Measurements from ENCODE around the gene XXYLT1. TPM values are rescaled to one million over a fixed set of nuclear protein-coding genes. Genes with fewer than 3 reads are reported as not detected.

XXYLT1 gene
- total and polyA plus RNA-seq, 2 of the 4 experiments (the other 2 are of a cell fraction): 14.7 to 18.1 TPM

DNA sequence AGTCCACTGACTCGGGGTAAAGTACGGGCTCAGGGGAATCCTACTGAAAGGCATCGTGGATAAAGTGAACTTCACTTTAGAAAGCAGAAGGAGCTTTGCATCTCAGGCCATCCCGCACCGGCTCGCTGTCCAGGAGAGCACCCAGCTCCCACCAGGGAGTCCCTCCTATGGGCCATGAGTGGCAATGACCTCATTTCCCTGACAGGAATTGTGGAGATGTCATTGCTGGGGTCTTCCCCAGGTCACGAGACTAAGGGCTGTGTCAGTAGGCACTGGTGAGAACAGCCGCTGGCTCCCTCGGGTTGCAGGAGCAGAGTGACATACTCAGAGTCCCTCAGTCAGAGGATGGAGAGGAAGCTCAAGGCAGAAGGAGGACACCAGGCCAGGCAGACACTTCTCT lies 97.3 kb downstream of the XXYLT1 start:
- Histone ChIP-seq H3K18ac (ENCODE audit: low read depth, low read length) (no peak overlapping the region), H2BK15ac (ENCODE audit: low read depth, low read length) (no peak overlapping the region), H2BK20ac (ENCODE audit: low read depth, low read length) (no peak overlapping the region), H3K36me3 (ENCODE audit: control insufficient read depth, insufficient read depth, low read length) (peaks cover 6% of the 10 kb centered on the region; the same call in 1 of the 2 replicates), H3K23ac (ENCODE audit: low read depth, low read length) (no peak overlapping the region), H3K4me3 (ENCODE audit: insufficient read depth, low read depth, low read length) (no peak overlapping the region), H4K5ac (ENCODE audit: low read depth, low read length) (no peak overlapping the region), H3K56ac (ENCODE audit: extremely low read depth, insufficient read depth, low read length) (no peak overlapping the region), H3K4me2 (ENCODE audit: low read depth, low read length) (no peak overlapping the region), H4K91ac (ENCODE audit: insufficient read depth, low read depth, low read length) (no peak overlapping the region), H4K8ac (ENCODE audit: low read depth in 2 of 2, low read length in 2 of 2) (no peak overlapping the region), H3K9me1 (ENCODE audit: insufficient read depth, low read length) (no peaks in the 10 kb centered on the region; the same call in 1 of the 2 replicates), H3K27ac (ENCODE audit: insufficient read depth, low read length) (no peak overlapping the region), H2AK9ac (replicated peaks; ENCODE audit: low read depth, low read length, poor library complexity) (no peak overlapping the region), H3K79me1 (ENCODE audit: low read depth in 1 of 2, low read length in 2 of 2) (peaks cover 7 to 25% of the 10 kb centered on the region in 2 experiments; a peak in 3 of 4 replicates), H2BK120ac (ENCODE audit: low read depth, low read length) (no peak overlapping the region), H2BK5ac (ENCODE audit: low read depth, low read length, poor library complexity, severe bottlenecking) (no peak overlapping the region), H3K14ac (replicated peaks; ENCODE audit: low read depth, low read length) (no peak overlapping the region), H3K4me1 (ENCODE audit: control insufficient read depth, insufficient read depth, low read length) (peaks cover 2% of the 10 kb centered on the region), H3K27me3 (ENCODE audit: control insufficient read depth, insufficient read depth, low read length) (no peaks in the 10 kb centered on the region), H3K4ac (ENCODE audit: low read depth, low read length) (no peak overlapping the region), H3K9ac (ENCODE audit: low read depth, low read length) (no peak overlapping the region), H2AK5ac (ENCODE audit: low read depth, low read length) (no peak overlapping the region), H2AFZ (replicated peaks; ENCODE audit: low read length, poor library complexity) (no peak overlapping the region), H3K9me3 (ENCODE audit: control insufficient read depth, insufficient read depth, low read length) (0 out of 2 replicates have a peak, but pooled peaks cover 2% of the 10 kb centered on the region), H4K20me1 (ENCODE audit: insufficient read depth, low read length) (no peaks in the 10 kb centered on the region)
- DNase-seq: no peak
- TF ChIP-seq, protein P1, sequence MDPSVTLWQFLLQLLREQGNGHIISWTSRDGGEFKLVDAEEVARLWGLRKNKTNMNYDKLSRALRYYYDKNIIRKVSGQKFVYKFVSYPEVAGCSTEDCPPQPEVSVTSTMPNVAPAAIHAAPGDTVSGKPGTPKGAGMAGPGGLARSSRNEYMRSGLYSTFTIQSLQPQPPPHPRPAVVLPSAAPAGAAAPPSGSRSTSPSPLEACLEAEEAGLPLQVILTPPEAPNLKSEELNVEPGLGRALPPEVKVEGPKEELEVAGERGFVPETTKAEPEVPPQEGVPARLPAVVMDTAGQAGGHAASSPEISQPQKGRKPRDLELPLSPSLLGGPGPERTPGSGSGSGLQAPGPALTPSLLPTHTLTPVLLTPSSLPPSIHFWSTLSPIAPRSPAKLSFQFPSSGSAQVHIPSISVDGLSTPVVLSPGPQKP (IDR thresholded peaks at IDR 0.05; ENCODE audit: borderline replicate concordance, low read depth, low read length): no peak
- TF ChIP-seq NFE2L2 (IDR thresholded peaks at IDR 0.05; ENCODE audit: low read depth, low read length) (no peak), RAD21 (IDR thresholded peaks at IDR 0.05; ENCODE audit: low read length) (no peak), MAFK (IDR thresholded peaks at IDR 0.05; ENCODE audit: low read depth, low read length) (no peak), RCOR1 (IDR thresholded peaks at IDR 0.05; ENCODE audit: insufficient replicate concordance, low read length) (no peak), FOS (IDR thresholded peaks at IDR 0.05; ENCODE audit: low read depth, low read length) (no peak), SMC3 (IDR thresholded peaks at IDR 0.05; ENCODE audit: low read depth, low read length) (no peak), MAZ (IDR thresholded peaks at IDR 0.05; ENCODE audit: borderline replicate concordance, low read depth, low read length) (no peak), BHLHE40 (IDR thresholded peaks at IDR 0.05; ENCODE audit: low read depth, low read length) (no peak), CEBPB (IDR thresholded peaks at IDR 0.05; ENCODE audit: low read depth, low read length) (no peak), RFX5 (IDR thresholded peaks at IDR 0.05; ENCODE audit: low read depth, low read length) (no peak), CHD1 (IDR thresholded peaks at IDR 0.05; ENCODE audit: low read depth, low read length) (no peak), MXI1 (IDR thresholded peaks at IDR 0.05; ENCODE audit: borderline replicate concordance, low read depth, low read length) (no peak), POLR2A (IDR thresholded peaks at IDR 0.05; ENCODE audit: low read depth, low read length) (no peak)
- TF ChIP-seq, protein P2, sequence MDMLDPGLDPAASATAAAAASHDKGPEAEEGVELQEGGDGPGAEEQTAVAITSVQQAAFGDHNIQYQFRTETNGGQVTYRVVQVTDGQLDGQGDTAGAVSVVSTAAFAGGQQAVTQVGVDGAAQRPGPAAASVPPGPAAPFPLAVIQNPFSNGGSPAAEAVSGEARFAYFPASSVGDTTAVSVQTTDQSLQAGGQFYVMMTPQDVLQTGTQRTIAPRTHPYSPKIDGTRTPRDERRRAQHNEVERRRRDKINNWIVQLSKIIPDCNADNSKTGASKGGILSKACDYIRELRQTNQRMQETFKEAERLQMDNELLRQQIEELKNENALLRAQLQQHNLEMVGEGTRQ (IDR thresholded peaks at IDR 0.05; ENCODE audit: low read depth, low read length): no peak
- TF ChIP-seq, protein P3, sequence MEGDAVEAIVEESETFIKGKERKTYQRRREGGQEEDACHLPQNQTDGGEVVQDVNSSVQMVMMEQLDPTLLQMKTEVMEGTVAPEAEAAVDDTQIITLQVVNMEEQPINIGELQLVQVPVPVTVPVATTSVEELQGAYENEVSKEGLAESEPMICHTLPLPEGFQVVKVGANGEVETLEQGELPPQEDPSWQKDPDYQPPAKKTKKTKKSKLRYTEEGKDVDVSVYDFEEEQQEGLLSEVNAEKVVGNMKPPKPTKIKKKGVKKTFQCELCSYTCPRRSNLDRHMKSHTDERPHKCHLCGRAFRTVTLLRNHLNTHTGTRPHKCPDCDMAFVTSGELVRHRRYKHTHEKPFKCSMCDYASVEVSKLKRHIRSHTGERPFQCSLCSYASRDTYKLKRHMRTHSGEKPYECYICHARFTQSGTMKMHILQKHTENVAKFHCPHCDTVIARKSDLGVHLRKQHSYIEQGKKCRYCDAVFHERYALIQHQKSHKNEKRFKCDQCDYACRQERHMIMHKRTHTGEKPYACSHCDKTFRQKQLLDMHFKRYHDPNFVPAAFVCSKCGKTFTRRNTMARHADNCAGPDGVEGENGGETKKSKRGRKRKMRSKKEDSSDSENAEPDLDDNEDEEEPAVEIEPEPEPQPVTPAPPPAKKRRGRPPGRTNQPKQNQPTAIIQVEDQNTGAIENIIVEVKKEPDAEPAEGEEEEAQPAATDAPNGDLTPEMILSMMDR (conservative IDR thresholded peaks at IDR 0.05; ENCODE audit: low read depth, low read length): no peak
- WGBS, 2 experiments (ENCODE audit: extremely low coverage in 2 of 2, insufficient read length in 1 of 2): 93% methylated on average over 7 of the region's 9 CpGs; no CpG with 5 or more reads in 1 of the 2 experiments
- BruUV-seq (replicated peaks): no TSS peak
- dilution Hi-C loops (cut with HindIII; ENCODE audit: low sequenced_read_pairs, unreplicated experiment) (no loop called here), intact Hi-C loops (cut with micrococcal nuclease) (no loop called here), in situ Hi-C loops (cut with MboI; ENCODE audit: low sequenced_read_pairs) (no loop called here)
- POLR2A ChIA-PET (ENCODE audit: unreplicated experiment): interaction anchor here (0.5 kb wide), 1 partner anchor 37 kb away, joined by 3 read pairs; no protein-coding TSS in a partner anchor
- CTCF ChIA-PET: interaction anchor here (2.7 kb wide), 1 partner anchor 14 kb away, joined by 8 read pairs; no protein-coding TSS in a partner anchor
- no peak for ATAC-seq (ENCODE audit: low read depth)

Measured in IMR-90 (cell line).